ENCODE results near the gene TAF10.

Gene TAF10

DNA sequence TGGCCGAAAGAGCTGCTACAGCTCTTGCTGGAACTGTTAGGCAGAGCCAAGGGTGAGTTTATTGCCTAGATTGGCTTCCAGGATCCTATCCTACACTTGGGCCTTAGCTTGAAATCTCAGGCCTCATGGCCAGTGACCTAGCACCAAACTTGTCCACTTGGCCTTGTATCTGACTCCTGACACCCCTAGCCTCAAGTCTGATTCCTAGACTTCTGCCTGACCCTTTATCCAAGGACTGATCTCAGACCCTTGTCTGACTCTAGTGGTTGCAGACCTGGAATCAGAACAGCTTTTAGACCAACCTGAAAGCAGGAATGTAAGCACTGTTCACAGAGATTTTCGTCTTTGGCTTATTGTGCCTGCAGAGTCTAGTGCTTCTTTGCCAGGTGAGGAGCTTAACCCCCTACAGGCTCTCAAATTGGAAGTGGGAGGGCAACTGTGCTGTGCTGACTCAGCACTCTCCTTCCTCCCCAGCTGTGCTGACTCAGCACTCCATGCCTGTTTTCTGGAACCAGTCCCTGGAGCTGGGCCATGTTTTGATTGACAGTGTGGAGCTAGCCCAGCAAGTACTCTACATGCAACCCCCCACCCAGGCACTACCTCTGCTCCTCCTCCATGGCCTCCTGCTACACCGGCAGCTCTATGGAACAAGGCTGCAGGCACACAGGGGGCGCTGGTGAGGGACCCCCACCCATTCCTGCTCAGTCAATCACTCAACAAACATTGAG lies 43.7 kb downstream of the TAF10 start:
- H3K4me3 ChIP-seq (ENCODE audit: low read length in 2 of 2): no peak overlapping the region
- no peaks in the 10 kb centered on the region for H3K9me3 ChIP-seq (replicated peaks in 1 of 2; ENCODE audit: control insufficient read depth in 2 of 2, insufficient read depth in 1 of 2, low read depth in 1 of 2, low read length in 2 of 2)
- no peaks in the 10 kb centered on the region for H3K27me3 ChIP-seq (ENCODE audit: control insufficient read depth in 3 of 3, insufficient read depth in 3 of 3, low read depth in 1 of 3, low read length in 3 of 3)
- no peaks in the 10 kb centered on the region for H3K79me1 ChIP-seq (ENCODE audit: low read depth, low read length)
- no peak overlapping the region for H3K9ac ChIP-seq (ENCODE audit: low read depth, low read length, poor library complexity)
- H3K4me1 ChIP-seq (ENCODE audit: control insufficient read depth in 2 of 2, insufficient read depth in 1 of 2, low read depth in 1 of 2, low read length in 2 of 2): peaks cover 0 to 1% of the 10 kb centered on the region in 2 donors
- no peak overlapping the region for H4K8ac ChIP-seq (ENCODE audit: low read depth, low read length)
- no peak overlapping the region for H3K4me2 ChIP-seq (ENCODE audit: insufficient read depth, low read length, poor library complexity, severe bottlenecking)
- H2BK5ac ChIP-seq (ENCODE audit: low read length): no peak overlapping the region
- H2BK12ac ChIP-seq (ENCODE audit: low read length): no peak overlapping the region
- no peak overlapping the region for H3K4ac ChIP-seq (ENCODE audit: low read length)
- no peak overlapping the region for H3K14ac ChIP-seq (ENCODE audit: low read length)
- H3K23ac ChIP-seq (ENCODE audit: low read depth, low read length, poor library complexity): peak overlapping the region; percentile 21
- H2AFZ ChIP-seq (ENCODE audit: low read length): no peak overlapping the region
- H3K18ac ChIP-seq (ENCODE audit: low read length): no peak overlapping the region
- peaks cover 0 to under 1% of the 10 kb centered on the region in 2 donors for H3K36me3 ChIP-seq (replicated peaks in 1 of 2; ENCODE audit: control insufficient read depth in 2 of 2, insufficient read depth in 2 of 2, low read length in 2 of 2)
- no peak overlapping the region for H3K27ac ChIP-seq (replicated peaks; ENCODE audit: low read length)
- no peak overlapping the region for H2BK15ac ChIP-seq (ENCODE audit: low read length)
- no peak for DNase-seq (ENCODE audit: low spot score)
- no peak overlapping the region for H2BK120ac ChIP-seq (ENCODE audit: low read depth, low read length)
- no CpG with 5 or more reads among the region's 4 CpGs for WGBS, 2 donors (ENCODE audit: extremely low coverage in 2 of 2, insufficient read length in 2 of 2, insufficient replicate concordance in 1 of 2)
- H4K91ac ChIP-seq (ENCODE audit: low read depth, low read length, poor library complexity): no peak overlapping the region
- H2AK5ac ChIP-seq (ENCODE audit: low read depth, low read length): no peak overlapping the region

DNA sequence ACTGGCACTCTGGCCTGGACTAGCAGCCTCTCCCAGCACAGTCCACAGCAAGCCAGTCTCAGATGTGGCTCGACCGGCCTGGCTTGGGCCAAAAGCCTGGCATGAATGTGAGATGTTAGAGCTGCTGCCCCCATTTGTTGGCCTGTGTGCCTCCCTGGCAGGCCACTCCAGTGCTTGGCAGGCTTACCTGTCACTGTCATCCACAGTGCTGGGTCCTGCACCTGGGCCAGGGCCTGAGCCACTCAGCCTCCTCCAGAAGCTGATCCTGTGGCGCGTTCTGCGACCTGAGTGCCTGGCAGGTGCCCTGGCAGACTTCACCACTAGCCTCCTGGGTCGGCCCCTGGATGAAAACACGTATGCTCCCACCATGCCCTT lies 44.7 kb downstream of the TAF10 start:
- Histone ChIP-seq H2AK5ac (ENCODE audit: low read depth, low read length) (no peak overlapping the region), H3K14ac (ENCODE audit: low read length) (no peak overlapping the region), H4K8ac (ENCODE audit: low read depth, low read length) (no peak overlapping the region)

DNA sequence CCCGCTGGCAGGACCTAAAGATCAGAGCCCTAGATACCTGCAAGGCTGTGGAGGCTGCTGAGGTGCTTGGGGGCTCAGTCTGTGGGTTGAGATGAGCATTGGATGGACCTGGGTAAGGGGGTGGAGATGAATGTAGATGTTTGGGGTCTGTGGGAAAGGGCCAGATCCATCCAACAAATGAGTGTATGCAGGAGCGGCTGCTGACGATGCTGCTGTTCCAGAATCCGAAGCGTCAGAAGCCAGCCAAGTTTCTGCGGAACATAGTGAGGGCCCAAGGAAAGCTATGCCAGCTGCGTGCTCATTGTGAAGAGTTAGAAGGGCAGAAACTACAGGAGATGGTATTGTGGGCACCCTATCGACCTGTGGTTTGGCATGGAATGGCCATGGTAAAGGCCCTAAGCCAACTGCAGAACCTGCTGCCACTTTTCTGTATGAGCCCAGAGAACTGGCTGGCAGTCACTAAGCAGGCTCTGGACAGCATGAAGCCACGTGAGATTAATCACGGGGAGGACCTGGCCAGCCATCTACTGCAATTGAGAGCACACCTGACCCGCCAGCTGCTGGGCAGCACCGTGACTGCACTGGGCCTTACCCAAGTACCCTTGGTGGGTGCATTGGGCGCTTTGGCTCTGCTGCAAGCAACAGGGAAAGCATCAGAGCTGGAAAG lies 45.2 kb downstream of the TAF10 start:
- Histone ChIP-seq H3K4me2 (ENCODE audit: insufficient read depth, low read length, poor library complexity, severe bottlenecking) (no peak overlapping the region), H3K4ac (ENCODE audit: low read length) (no peak overlapping the region), H2AK5ac (ENCODE audit: low read depth, low read length) (no peak overlapping the region), H3K4me1 (ENCODE audit: control insufficient read depth in 2 of 2, insufficient read depth in 1 of 2, low read depth in 1 of 2, low read length in 2 of 2) (peaks cover 0 to 1% of the 10 kb centered on the region in 2 donors), H2BK5ac (ENCODE audit: low read length) (no peak overlapping the region), H3K4me3 (ENCODE audit: low read length in 2 of 2) (no peak overlapping the region), H2BK120ac (ENCODE audit: low read depth, low read length) (no peak overlapping the region), H4K91ac (ENCODE audit: low read depth, low read length, poor library complexity) (no peak overlapping the region), H3K27me3 (ENCODE audit: control insufficient read depth in 3 of 3, insufficient read depth in 3 of 3, low read depth in 1 of 3, low read length in 3 of 3) (no peaks in the 10 kb centered on the region), H3K36me3 (replicated peaks in 1 of 2; ENCODE audit: control insufficient read depth in 2 of 2, insufficient read depth in 2 of 2, low read length in 2 of 2) (peaks cover 0 to 2% of the 10 kb centered on the region in 2 donors), H2BK12ac (ENCODE audit: low read length) (no peak overlapping the region), H4K8ac (ENCODE audit: low read depth, low read length) (no peak overlapping the region), H2AFZ (ENCODE audit: low read length) (no peak overlapping the region), H3K23ac (ENCODE audit: low read depth, low read length, poor library complexity) (peak overlapping the region; percentile 36), H3K9me3 (replicated peaks in 1 of 2; ENCODE audit: control insufficient read depth in 2 of 2, insufficient read depth in 1 of 2, low read depth in 1 of 2, low read length in 2 of 2) (no peaks in the 10 kb centered on the region), H3K14ac (ENCODE audit: low read length) (no peak overlapping the region), H3K18ac (ENCODE audit: low read length) (no peak overlapping the region), H2BK15ac (ENCODE audit: low read length) (no peak overlapping the region), H3K79me1 (ENCODE audit: low read depth, low read length) (no peaks in the 10 kb centered on the region), H3K9ac (ENCODE audit: low read depth, low read length, poor library complexity) (no peak overlapping the region), H3K27ac (replicated peaks; ENCODE audit: low read length) (no peak overlapping the region)
- DNase-seq (ENCODE audit: low spot score): no peak
- no CpG with 5 or more reads among the region's 13 CpGs for WGBS, 2 donors (ENCODE audit: extremely low coverage in 2 of 2, insufficient read length in 2 of 2, insufficient replicate concordance in 1 of 2)

More for the DNA sequence above, 44.7 kb downstream of the TAF10 start:
- Histone ChIP-seq H4K91ac (ENCODE audit: low read depth, low read length, poor library complexity) (no peak overlapping the region), H3K4me3 (ENCODE audit: low read length in 2 of 2) (no peak overlapping the region), H2BK15ac (ENCODE audit: low read length) (no peak overlapping the region), H3K4ac (ENCODE audit: low read length) (no peak overlapping the region), H3K23ac (ENCODE audit: low read depth, low read length, poor library complexity) (peak overlapping the region; percentile 36), H2BK5ac (ENCODE audit: low read length) (no peak overlapping the region), H3K27me3 (ENCODE audit: control insufficient read depth in 3 of 3, insufficient read depth in 3 of 3, low read depth in 1 of 3, low read length in 3 of 3) (no peaks in the 10 kb centered on the region), H3K4me2 (ENCODE audit: insufficient read depth, low read length, poor library complexity, severe bottlenecking) (no peak overlapping the region), H3K9ac (ENCODE audit: low read depth, low read length, poor library complexity) (no peak overlapping the region), H2BK120ac (ENCODE audit: low read depth, low read length) (no peak overlapping the region), H3K36me3 (replicated peaks in 1 of 2; ENCODE audit: control insufficient read depth in 2 of 2, insufficient read depth in 2 of 2, low read length in 2 of 2) (peaks cover 0 to 2% of the 10 kb centered on the region in 2 donors), H3K4me1 (ENCODE audit: control insufficient read depth in 2 of 2, insufficient read depth in 1 of 2, low read depth in 1 of 2, low read length in 2 of 2) (peaks cover 0 to 1% of the 10 kb centered on the region in 2 donors), H3K79me1 (ENCODE audit: low read depth, low read length) (no peaks in the 10 kb centered on the region), H3K9me3 (replicated peaks in 1 of 2; ENCODE audit: control insufficient read depth in 2 of 2, insufficient read depth in 1 of 2, low read depth in 1 of 2, low read length in 2 of 2) (no peaks in the 10 kb centered on the region), H3K18ac (ENCODE audit: low read length) (no peak overlapping the region), H2AFZ (ENCODE audit: low read length) (no peak overlapping the region), H3K27ac (replicated peaks; ENCODE audit: low read length) (no peak overlapping the region), H2BK12ac (ENCODE audit: low read length) (no peak overlapping the region)
- no CpG with 5 or more reads among the region's 7 CpGs for WGBS, 2 donors (ENCODE audit: extremely low coverage in 2 of 2, insufficient read length in 2 of 2, insufficient replicate concordance in 1 of 2)
- DNase-seq (ENCODE audit: low spot score): no peak

DNA sequence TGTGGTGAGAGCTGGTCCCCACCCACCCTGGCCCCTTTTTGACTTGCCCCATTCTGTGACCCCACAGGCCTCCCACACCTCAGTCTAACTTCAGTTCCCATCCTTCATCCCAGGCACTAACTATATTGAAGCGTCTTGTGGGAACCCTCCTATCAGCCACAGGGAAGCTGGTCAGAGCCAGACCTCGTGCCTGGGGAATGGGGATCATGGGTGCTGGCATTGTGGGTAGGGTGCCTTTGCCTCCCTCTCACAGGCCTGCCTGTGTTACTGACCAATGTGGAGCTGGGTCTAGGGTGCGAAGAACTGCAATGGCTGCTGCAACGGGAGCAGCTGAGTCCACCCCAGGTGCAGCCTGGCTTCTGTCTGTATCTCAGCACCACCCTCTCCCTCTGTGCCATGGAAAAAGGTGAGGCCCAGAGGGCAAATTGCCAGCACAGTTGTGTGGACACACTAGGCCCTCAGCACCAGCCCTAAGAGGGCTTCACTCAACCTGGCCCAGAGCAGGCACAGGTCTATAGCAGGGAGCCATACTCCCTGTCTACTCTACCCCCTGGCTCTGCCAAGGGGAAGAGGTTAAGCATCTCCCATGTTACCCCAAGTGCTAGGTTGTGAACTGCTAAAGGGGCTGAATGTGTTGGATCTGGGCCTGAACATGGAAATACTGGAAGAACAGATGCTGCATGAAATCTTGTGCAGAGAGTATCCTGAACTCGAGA lies 45.9 kb downstream of the TAF10 start:
- no peaks in the 10 kb centered on the region for H3K79me1 ChIP-seq (ENCODE audit: low read depth, low read length)
- H3K23ac ChIP-seq (ENCODE audit: low read depth, low read length, poor library complexity): no peak overlapping the region
- H2BK120ac ChIP-seq (ENCODE audit: low read depth, low read length): no peak overlapping the region
- no peak overlapping the region for H3K4me3 ChIP-seq (ENCODE audit: low read length in 2 of 2)
- peaks cover 0 to 2% of the 10 kb centered on the region in 2 donors for H3K36me3 ChIP-seq (replicated peaks in 1 of 2; ENCODE audit: control insufficient read depth in 2 of 2, insufficient read depth in 2 of 2, low read length in 2 of 2)
- no peaks in the 10 kb centered on the region for H3K9me3 ChIP-seq (replicated peaks in 1 of 2; ENCODE audit: control insufficient read depth in 2 of 2, insufficient read depth in 1 of 2, low read depth in 1 of 2, low read length in 2 of 2)
- no peak overlapping the region for H4K91ac ChIP-seq (ENCODE audit: low read depth, low read length, poor library complexity)
- no peak overlapping the region for H4K8ac ChIP-seq (ENCODE audit: low read depth, low read length)
- H2AFZ ChIP-seq (ENCODE audit: low read length): no peak overlapping the region
- H3K4ac ChIP-seq (ENCODE audit: low read length): no peak overlapping the region
- peaks cover 0 to 1% of the 10 kb centered on the region in 2 donors for H3K4me1 ChIP-seq (ENCODE audit: control insufficient read depth in 2 of 2, insufficient read depth in 1 of 2, low read depth in 1 of 2, low read length in 2 of 2)
- no peak overlapping the region for H2BK12ac ChIP-seq (ENCODE audit: low read length)
- no peak overlapping the region for H2BK15ac ChIP-seq (ENCODE audit: low read length)
- WGBS, 2 donors (ENCODE audit: extremely low coverage in 2 of 2, insufficient read length in 2 of 2, insufficient replicate concordance in 1 of 2): no CpG with 5 or more reads among the region's 5 CpGs
- no peak overlapping the region for H3K18ac ChIP-seq (ENCODE audit: low read length)
- no peak overlapping the region for H2AK5ac ChIP-seq (ENCODE audit: low read depth, low read length)
- H3K9ac ChIP-seq (ENCODE audit: low read depth, low read length, poor library complexity): no peak overlapping the region
- DNase-seq (ENCODE audit: low spot score): no peak
- H3K27ac ChIP-seq (replicated peaks; ENCODE audit: low read length): no peak overlapping the region
- H2BK5ac ChIP-seq (ENCODE audit: low read length): no peak overlapping the region
- no peaks in the 10 kb centered on the region for H3K27me3 ChIP-seq (ENCODE audit: control insufficient read depth in 3 of 3, insufficient read depth in 3 of 3, low read depth in 1 of 3, low read length in 3 of 3)
- H3K14ac ChIP-seq (ENCODE audit: low read length): no peak overlapping the region
- H3K4me2 ChIP-seq (ENCODE audit: insufficient read depth, low read length, poor library complexity, severe bottlenecking): no peak overlapping the region
